NCI-H1930 (cell line): Measurements from ENCODE around the gene ARMC10.
"Not testable (repeated sequence)": the region's sequence is repeated elsewhere in the genome, so short reads cannot be mapped to it uniquely, and the experiment has no call there.

ENCODE experiments used
- DNase-seq, 2 experiments: peaks; one replicate each; lab custom pipeline; 2025; lab: John Stamatoyannopoulos, UW

ARMC10 gene

DNA sequence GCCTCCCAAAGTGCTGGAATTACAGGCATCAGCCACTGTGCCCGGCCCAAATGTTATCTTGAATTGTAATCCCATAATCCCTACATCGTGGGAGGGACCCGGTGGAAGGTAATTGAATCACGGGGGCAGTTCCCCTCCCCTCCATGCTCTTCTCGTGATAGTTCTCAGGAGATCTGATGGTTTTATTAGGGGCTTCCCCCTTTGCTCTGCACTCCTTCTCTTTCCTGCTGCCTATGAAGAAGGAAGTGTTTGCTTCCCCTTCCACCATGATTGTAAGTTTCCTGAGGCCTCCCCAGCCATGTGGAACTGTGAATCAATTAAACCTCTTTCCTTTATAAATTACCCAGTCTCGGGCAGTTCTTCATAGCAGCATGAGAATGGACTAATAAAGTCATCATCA lies 3.3 kb downstream of the ARMC10 start:
- DNase-seq = not testable (repeated sequence)

GRCh38 chr7:103079836-103080235 lies 4.9 kb downstream of the ARMC10 start:
- DNase-seq = no peak

GRCh38 chr7:103080923-103081322 lies 6.0 kb downstream of the ARMC10 start:
- no peak for DNase-seq

- DNase-seq = no peak
Measured at GRCh38 chr7:103082497-103082896, 7.6 kb downstream of the ARMC10 start.

DNA sequence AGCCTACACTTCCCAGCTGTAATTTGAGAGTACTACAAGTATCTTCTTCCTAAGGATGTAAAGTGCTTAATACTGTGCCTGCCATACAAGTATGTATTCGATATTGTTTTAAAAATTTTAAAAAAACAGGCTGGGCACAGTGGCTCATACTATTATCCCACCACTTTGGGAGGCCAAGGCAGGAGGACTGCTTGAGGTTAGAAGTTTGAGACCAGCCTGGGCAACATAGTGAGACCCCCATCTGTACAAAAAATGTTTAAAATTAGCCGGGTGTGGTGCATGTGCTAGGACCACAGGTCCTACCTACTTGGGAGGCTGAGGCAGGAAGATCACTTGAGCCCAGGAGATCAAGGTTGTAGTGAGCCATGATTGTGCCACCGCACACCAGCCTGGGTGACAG lies 8.3 kb downstream of the ARMC10 start:
- no peak for DNase-seq

GRCh38 chr7:103092321-103092720 lies 17.4 kb downstream of the ARMC10 start:
- DNase-seq = not testable (repeated sequence)

DNA sequence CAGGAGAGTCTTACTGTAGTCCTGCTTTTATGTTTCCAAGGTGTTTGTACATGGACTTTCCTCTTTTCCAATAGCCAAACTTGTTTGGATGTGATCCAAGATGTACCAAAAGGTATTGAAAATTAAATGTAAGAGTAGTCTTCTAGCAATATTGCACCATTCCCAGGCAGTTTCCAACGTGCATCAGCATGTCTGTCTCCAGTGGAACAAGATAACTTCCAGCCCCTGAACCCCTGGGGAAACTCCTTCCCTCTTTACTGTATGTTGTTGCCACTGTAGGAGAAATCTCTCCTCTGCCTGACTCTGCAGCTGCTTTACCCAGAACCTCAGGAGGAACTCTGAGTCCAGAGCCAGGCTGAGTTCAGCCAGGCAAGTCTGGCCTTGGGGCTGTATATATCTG lies 18.5 kb downstream of the ARMC10 start:
- DNase-seq = no peak

DNA sequence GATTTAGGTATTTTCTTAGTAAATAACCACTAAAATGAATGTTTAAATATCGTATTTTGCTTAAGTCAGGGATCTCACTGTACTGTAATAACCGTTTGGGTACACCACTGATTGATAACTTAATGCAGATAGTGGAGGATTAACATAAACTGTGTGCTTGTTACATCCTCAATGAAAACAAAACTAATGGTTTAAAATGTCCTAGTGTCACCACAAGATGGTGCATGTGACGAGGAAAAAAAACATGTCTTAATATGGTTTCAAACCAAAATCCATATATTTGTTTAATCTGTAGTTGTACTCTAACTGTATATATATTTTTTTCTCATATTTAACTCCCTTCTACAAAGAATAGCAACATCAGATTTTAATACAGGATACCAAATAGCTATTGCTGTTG lies 19.2 kb downstream of the ARMC10 start:
- no peak for DNase-seq

DNA sequence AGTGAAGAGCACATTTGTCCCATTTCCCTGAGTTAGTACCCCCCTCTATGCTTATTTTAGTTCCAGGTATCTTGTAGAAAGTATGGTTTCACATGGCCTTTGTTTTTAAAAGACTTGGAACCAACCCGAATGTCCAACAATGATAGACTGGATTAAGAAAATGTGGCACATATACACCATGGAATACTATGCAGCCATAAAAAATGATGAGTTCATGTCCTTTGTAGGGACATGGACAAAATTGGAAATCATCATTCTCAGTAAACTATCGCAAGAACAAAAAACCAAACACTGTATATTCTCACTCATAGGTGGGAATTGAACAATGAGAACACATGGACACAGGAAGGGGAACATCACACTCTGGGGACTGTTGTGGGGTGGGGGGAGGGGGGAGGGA lies 20.6 kb downstream of the ARMC10 start:
- DNase-seq = not testable (repeated sequence)

GRCh38 chr7:103097041-103097440 lies 22.1 kb downstream of the ARMC10 start:
- no peak for DNase-seq

DNA sequence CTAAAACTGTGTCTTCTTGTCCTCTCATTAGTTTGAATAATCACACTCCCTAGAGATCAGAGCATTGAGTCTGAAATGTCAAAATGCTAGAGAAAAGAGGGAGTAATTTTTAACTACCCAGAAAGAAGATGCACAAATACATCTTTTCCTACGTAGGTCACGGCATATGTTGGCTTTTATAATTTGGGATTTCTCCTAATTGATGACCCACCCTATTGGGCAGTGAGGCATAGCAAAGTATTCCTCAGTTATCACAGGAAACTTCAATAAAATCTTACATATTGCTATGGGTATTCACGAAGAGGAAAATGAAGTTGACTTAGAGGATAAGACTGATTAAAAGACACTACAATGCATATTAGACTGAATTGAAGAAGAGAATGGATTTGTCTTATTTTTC lies 25.4 kb downstream of the ARMC10 start:
- no peak for DNase-seq

GRCh38 chr7:103101543-103101942 lies 26.6 kb downstream of the ARMC10 start:
- DNase-seq = no peak

DNA sequence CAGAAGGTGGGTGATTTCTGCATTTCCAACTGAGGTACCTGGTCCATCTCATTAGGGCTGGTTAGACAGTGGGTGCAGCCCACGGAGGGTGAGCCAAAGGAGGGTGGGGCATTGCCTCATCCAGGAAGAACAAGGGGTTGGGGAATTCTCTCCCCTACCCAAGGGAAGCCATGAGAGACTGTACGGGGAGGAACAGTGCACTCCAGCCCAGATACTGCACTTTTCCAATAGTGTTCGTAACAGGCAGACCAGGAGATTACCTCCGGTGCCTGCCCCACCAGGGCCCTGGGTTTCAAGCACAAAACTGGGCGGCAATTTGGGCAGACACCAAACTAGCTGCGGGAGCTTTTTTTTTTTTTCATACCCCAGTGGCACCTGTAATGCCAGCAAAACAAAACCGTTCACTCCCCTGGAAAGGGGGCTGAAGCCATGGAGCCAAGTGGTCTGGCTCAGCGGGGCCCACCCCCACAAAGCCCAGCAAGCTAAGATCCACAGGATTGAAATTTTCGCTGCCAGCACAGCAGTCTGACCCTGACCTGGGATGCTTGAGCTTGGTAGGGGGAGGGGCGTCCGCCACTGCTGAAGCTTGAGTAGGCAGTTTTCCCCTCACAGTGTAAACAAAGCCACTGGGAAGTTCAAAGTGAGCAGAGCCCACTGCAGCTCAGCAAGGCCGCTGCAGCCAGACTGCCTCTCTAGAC lies 31.2 kb downstream of the ARMC10 start:
- DNase-seq = no peak

- not testable (repeated sequence) for DNase-seq
Measured at GRCh38 chr7:103106703-103107070, 31.7 kb downstream of the ARMC10 start.

DNA sequence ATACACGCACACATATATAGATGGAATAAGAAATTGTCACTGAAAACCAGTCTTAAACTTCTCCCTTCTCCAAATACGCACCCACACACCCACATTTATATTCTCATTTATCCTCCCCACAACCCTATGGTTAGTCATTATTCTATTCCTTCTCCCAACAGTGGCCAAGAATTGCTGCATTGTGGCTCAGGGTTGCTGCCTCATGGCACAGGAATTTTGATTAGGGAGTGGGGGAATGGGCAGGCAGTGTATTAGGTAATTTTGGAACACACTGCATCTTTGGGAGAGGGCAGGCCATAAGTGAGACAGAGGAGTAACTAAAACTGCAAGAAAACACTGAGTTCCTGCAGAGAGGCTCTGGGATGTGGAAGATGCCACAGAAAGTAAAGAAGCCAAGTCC lies 38.2 kb downstream of the ARMC10 start:
- no peak for DNase-seq

DNA sequence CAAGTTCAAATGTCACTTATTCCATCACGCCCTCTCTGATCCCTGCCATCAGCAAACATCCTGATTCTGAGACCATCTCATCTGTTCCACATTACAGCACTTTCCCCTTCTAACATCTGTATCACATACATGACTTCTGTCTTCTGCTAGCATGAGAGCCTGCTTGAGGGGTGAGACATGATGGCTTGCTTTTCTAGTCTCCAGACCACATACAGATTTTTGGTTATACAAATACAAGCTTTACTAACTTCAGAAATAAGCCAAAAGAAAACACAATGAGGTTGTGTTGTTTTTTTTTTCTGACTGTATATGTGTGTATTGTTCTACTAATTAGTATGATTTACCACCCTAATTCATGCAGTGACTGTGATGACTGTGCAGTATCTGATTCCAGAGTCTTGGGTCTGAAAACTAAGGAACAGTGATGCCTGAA lies 39.7 kb downstream of the ARMC10 start:
- no peak for DNase-seq

DNA sequence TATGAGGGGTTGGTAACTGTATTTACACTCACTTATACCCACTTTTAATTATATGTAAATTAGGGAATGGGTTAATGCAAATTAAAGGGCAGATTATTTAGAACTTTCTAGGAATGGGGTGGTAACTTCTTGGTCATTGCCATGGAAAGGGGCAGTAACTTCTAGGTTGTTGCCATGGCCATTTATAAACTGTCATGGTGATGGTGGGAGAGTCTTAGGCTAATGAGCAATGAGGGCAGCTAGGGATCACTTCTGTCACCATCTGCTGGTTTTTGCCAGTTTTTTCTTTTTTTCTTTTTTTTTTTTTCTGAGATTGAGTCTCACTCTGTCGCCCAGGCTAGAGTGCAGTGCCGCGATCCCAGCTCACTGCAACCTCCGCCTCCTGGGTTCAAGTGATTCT lies 40.8 kb downstream of the ARMC10 start:
- no peak for DNase-seq

DNA sequence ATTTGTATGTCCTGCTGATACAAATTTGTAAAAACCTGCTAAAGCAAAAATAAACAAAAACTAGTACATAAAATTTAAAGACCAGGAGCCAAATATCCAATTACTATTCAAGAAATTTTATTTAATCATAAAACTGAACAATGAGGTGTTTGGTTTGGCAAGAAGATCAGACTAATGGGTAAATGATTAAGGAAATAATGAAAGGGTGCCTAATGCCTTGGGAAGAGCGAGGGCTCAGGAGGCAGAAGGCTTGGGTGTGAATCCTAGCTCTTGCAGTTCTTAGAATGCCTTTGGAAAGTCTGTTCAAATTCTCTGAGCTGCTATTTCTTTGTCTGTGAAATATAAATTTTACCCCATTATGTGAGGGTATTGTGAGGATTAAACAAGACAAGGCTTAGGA lies 41.6 kb downstream of the ARMC10 start:
- no peak for DNase-seq

- DNase-seq = no peak
Measured at GRCh38 chr7:103116991-103117390, 42.1 kb downstream of the ARMC10 start.

DNA sequence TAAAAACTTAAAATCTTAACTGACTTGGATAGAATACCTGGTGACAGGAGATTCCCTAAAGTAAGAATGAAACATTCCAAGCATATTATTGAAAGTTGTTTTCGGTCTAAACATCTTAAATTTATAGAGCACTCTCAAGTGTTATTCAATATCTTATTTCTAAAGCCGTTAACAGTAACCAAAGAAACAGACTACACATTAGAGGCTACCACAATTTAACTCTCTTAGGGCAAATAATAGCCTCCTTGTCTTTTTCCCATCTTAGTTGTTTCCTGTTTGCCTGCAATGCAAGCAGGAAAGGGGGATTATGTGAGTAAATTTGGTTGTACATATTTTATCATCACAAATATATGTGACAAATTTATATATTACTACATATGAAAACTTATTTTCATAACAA lies 42.5 kb downstream of the ARMC10 start:
- no peak for DNase-seq

DNA sequence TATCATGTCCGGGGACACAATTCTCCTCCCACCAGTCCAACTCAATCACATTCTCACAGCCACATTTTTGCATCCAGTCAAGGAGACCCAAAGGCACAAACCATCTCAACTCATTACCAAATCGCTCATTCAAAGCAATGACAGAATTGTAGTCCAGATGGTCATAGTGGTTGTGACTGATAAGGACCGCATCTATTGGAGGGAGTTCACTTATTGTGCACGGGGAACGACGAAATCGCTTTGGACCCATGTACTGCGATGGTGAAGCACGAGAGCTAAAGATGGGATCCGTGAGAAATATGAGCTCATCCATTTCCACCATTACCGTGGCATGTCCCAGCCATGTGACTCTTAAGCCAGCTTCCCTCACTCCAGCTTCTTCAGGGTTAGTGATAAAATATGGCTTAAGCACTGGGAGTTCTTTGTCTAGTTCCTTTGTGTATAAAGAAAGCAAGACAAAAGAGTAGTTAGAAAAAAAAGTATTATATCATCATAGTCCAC lies 44.9 kb downstream of the ARMC10 start:
- DNase-seq = no peak

DNA sequence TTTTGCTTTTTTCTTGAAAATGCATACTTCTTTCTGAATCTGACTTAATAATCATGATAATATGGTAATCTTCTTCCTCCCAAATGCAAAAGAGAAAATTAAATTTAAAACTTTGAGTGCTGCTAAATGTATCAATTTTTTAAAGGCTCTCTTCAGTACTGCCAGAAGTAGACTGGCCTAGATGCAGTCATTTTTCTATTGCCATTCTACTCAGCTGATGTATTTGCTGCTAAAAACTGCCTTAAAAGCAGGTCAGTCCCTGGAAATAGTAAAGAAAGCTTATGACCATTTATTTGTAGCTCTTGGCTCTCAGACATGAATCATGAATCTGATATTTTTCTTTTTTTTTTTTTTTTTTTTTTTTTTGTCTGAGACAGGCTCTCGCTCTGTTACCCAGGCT lies 45.4 kb downstream of the ARMC10 start:
- DNase-seq = no peak

DNA sequence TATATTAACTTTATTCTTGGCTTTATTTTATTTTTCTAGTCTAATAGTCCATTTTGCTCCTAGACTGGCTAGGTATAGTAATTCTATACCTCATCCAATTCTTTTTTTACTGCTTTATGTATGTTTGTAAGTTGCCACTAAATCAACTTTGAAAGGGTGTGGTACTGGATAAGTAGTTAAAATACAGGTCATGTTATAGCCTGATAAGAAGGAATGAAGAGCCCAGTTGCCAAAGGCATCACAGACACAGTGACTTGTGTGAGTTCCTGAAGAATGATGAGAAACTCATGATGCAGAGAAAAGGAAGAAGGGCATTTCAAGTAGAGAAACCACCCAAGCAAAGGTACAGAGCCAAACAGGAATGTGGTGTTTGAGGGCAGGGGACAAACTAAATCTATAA lies 46.7 kb downstream of the ARMC10 start:
- no peak for DNase-seq

DNA sequence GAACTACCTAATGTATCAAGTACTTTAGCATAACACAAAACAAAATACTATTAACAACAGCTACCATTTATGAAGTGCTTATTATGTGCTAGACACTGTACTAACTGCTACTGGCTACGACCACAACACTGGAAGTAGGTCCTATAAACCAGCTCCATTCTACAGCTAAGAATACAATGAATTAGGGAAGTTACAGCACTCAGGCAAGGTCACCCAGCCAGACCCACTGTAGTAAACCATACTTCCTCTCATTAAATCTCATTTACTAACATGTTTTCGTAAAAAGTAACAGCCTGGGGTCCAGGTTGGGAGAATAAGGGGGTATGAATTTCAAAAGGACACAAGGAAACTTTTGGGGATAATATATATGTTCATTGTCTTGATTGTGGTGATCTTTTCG lies 48.6 kb downstream of the ARMC10 start:
- no peak for DNase-seq
